H1 (cell line): Measurements from ENCODE around the gene APOBEC3G.

Source experiments
- CTCF ChIP-seq, 3 experiments: IDR thresholded peaks; 1 replicate in 2 of 3; 2 replicates in 1 of 3; pipeline versions ENCODE4 v1.5.1 to v1.6.1; 2011; ENCODE audit warnings: low read length in 3 of 3, mild to moderate bottlenecking in 3 of 3, inconsistent platforms in 2 of 3, low read depth in 1 of 3, moderate library complexity in 1 of 3; ENCODE audit not compliant: insufficient read depth in 1 of 3; ENCODE audit errors: control extremely low read depth in 1 of 3
- JUN ChIP-seq: IDR thresholded peaks from 2 replicates; pipeline ENCODE4 v1.6.1; 2011; ENCODE audit warnings: low read depth, mild to moderate bottlenecking, improper control_type of control experiment, low read length
- TF ChIP-seq, protein P1 (sequence below): IDR thresholded peaks from 2 replicates; pipeline ENCODE4 v1.6.1; 2012; ENCODE audit warnings: inconsistent platforms

DNA sequence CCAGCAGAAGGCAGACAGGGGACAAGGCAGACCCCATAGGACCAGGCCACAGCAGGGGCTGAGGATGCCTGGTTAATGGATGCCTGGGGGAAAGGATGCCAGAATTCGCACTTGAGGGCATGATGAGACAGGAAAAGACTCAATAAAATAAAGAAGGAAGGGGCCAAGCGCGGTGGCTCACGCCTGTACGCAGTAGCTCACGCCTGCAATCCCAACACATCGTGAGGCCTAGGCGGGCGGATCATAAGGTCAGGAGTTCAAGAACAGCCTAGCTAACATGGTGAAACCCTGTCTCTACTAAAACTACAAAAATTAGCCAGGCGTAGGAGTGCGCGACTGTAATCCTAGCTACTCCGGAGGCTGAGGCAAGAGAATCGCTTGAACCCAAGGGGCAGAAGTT is 46.4 kb upstream of the APOBEC3G start:
- TF ChIP-seq, protein P1, sequence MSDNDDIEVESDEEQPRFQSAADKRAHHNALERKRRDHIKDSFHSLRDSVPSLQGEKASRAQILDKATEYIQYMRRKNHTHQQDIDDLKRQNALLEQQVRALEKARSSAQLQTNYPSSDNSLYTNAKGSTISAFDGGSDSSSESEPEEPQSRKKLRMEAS: no peak
- TF ChIP-seq JUN (no peak), CTCF (IDR thresholded peaks at IDR 0.05; ENCODE audit: control extremely low read depth in 1 of 3, insufficient read depth in 1 of 3, low read depth in 1 of 3, low read length in 3 of 3) (no peak)
